ENCODE data around the gene WNT4. TPM values are rescaled to one million over a fixed set of nuclear protein-coding genes. Genes with fewer than 3 reads are reported as not detected.

Gene WNT4
- total and polyA plus RNA-seq, 3 experiments from 2014 or later = 0.08 TPM; not detected in 2

- no peaks in the 10 kb centered on the region for H3K27me3 ChIP-seq (ENCODE audit: insufficient read depth, low read length, poor library complexity, severe bottlenecking)
- H3K36me3 Mint-ChIP-seq = no peaks in the 10 kb centered on the region
- no peak overlapping the region for H3K4me3 Mint-ChIP-seq
- ChIA-PET POLR2A (no interaction called here), CTCF (interaction anchor here (1.7 kb wide), 1 partner anchor 73 kb away, joined by 3 read pairs; no protein-coding TSS in a partner anchor)
- no peak overlapping the region for H3K27ac ChIP-seq (ENCODE audit: low read depth, low read length)
- no peaks in the 10 kb centered on the region for H3K9me3 ChIP-seq (ENCODE audit: low read length)
- H3K9me3 Mint-ChIP-seq = no peaks in the 10 kb centered on the region
- H3K27me3 Mint-ChIP-seq = peaks cover 6 to 8% of the 10 kb centered on the region in 2 donors
- H3K4me1 ChIP-seq (ENCODE audit: insufficient read depth, low read length) = no peaks in the 10 kb centered on the region
- no peak for DNase-seq
- H3K4me3 ChIP-seq (ENCODE audit: low read length) = no peak overlapping the region
- no peak overlapping the region for H3K27ac Mint-ChIP-seq
- no peaks in the 10 kb centered on the region for H3K4me1 Mint-ChIP-seq
- H3K36me3 ChIP-seq (ENCODE audit: insufficient read depth, low read length) = no peaks in the 10 kb centered on the region
Observed at GRCh38 chr1:22131062-22131461, 11.8 kb downstream of the WNT4 start.

- Histone ChIP-seq H3K27me3 (ENCODE audit: insufficient read depth, low read length, poor library complexity, severe bottlenecking) (no peaks in the 10 kb centered on the region), H3K4me3 (ENCODE audit: low read length) (no peak overlapping the region), H3K27ac (ENCODE audit: low read depth, low read length) (no peak overlapping the region), H3K36me3 (ENCODE audit: insufficient read depth, low read length) (no peaks in the 10 kb centered on the region), H3K4me1 (ENCODE audit: insufficient read depth, low read length) (no peaks in the 10 kb centered on the region), H3K9me3 (ENCODE audit: low read length) (no peaks in the 10 kb centered on the region)
- Mint-ChIP-seq H3K27ac (peak overlapping the region in 1 of 8 donors; percentile 9), H3K4me3 (no peak overlapping the region), H3K36me3 (no peaks in the 10 kb centered on the region), H3K9me3 (no peaks in the 10 kb centered on the region), H3K4me1 (no peaks in the 10 kb centered on the region), H3K27me3 (peaks cover under 1 to 1% of the 10 kb centered on the region in 2 donors)
- ChIA-PET POLR2A (no interaction called here), CTCF (interaction anchor here (1.3 kb wide), 1 partner anchor 11 kb away, joined by 3 read pairs; no protein-coding TSS in a partner anchor)
- no peak for DNase-seq
Observed at GRCh38 chr1:22129501-22130117, 13.3 kb downstream of the WNT4 start.

- H3K27ac Mint-ChIP-seq = no peak overlapping the region
- POLR2A ChIA-PET = no interaction called here
- no peaks in the 10 kb centered on the region for H3K9me3 Mint-ChIP-seq
- H3K27me3 Mint-ChIP-seq = no peaks in the 10 kb centered on the region
- Histone ChIP-seq H3K27me3 (ENCODE audit: insufficient read depth, low read length, poor library complexity, severe bottlenecking) (no peaks in the 10 kb centered on the region), H3K4me1 (ENCODE audit: insufficient read depth, low read length) (no peaks in the 10 kb centered on the region), H3K36me3 (ENCODE audit: insufficient read depth, low read length) (no peaks in the 10 kb centered on the region), H3K27ac (ENCODE audit: low read depth, low read length) (no peak overlapping the region), H3K4me3 (ENCODE audit: low read length) (no peak overlapping the region), H3K9me3 (ENCODE audit: low read length) (no peaks in the 10 kb centered on the region)
- H3K4me1 Mint-ChIP-seq = no peaks in the 10 kb centered on the region
- no peak overlapping the region for H3K4me3 Mint-ChIP-seq
- H3K36me3 Mint-ChIP-seq = no peaks in the 10 kb centered on the region
- CTCF ChIA-PET = interaction anchor here (0.9 kb wide), 1 partner anchor 23 kb away, joined by 3 read pairs; no protein-coding TSS in a partner anchor
- no peak for DNase-seq
Observed at GRCh38 chr1:22128392-22128791, 14.5 kb downstream of the WNT4 start.

- H3K9me3 Mint-ChIP-seq = no peaks in the 10 kb centered on the region
- Histone ChIP-seq H3K27ac (ENCODE audit: low read depth, low read length) (no peak overlapping the region), H3K4me1 (ENCODE audit: insufficient read depth, low read length) (no peaks in the 10 kb centered on the region), H3K36me3 (ENCODE audit: insufficient read depth, low read length) (no peaks in the 10 kb centered on the region), H3K27me3 (ENCODE audit: insufficient read depth, low read length, poor library complexity, severe bottlenecking) (no peaks in the 10 kb centered on the region), H3K4me3 (ENCODE audit: low read length) (no peak overlapping the region), H3K9me3 (ENCODE audit: low read length) (no peaks in the 10 kb centered on the region)
- H3K4me3 Mint-ChIP-seq = no peak overlapping the region
- ChIA-PET CTCF (interaction anchor here (0.9 kb wide), 1 partner anchor 22 kb away, joined by 3 read pairs; no protein-coding TSS in a partner anchor), POLR2A (no interaction called here)
- H3K27me3 Mint-ChIP-seq = no peaks in the 10 kb centered on the region
- peak overlapping the region in 2 of 8 donors; percentile 18 to 26 for H3K27ac Mint-ChIP-seq
- no peak for DNase-seq
- H3K4me1 Mint-ChIP-seq = no peaks in the 10 kb centered on the region
- no peaks in the 10 kb centered on the region for H3K36me3 Mint-ChIP-seq
Observed at GRCh38 chr1:22127731-22128130, 15.2 kb downstream of the WNT4 start.

- H3K9me3 ChIP-seq (ENCODE audit: low read length) = no peaks in the 10 kb centered on the region
- no peaks in the 10 kb centered on the region for H3K27me3 ChIP-seq (ENCODE audit: insufficient read depth, low read length, poor library complexity, severe bottlenecking)
- no peaks in the 10 kb centered on the region for H3K4me1 ChIP-seq (ENCODE audit: insufficient read depth, low read length)
- ChIA-PET CTCF (no interaction called here), POLR2A (no interaction called here)
- Mint-ChIP-seq H3K4me1 (no peaks in the 10 kb centered on the region), H3K4me3 (no peak overlapping the region), H3K27ac (no peak overlapping the region), H3K9me3 (no peaks in the 10 kb centered on the region), H3K36me3 (no peaks in the 10 kb centered on the region), H3K27me3 (no peaks in the 10 kb centered on the region)
- no peak overlapping the region for H3K27ac ChIP-seq (ENCODE audit: low read depth, low read length)
- H3K36me3 ChIP-seq (ENCODE audit: insufficient read depth, low read length) = no peaks in the 10 kb centered on the region
- DNase-seq = no peak
- no peak overlapping the region for H3K4me3 ChIP-seq (ENCODE audit: low read length)
Observed at GRCh38 chr1:22127248-22127647, 15.6 kb downstream of the WNT4 start.

- ChIA-PET CTCF (no interaction called here), POLR2A (no interaction called here)
- Mint-ChIP-seq H3K4me1 (no peaks in the 10 kb centered on the region), H3K36me3 (no peaks in the 10 kb centered on the region), H3K27me3 (no peaks in the 10 kb centered on the region), H3K9me3 (no peaks in the 10 kb centered on the region), H3K27ac (peak overlapping the region in 1 of 8 donors; percentile 33), H3K4me3 (no peak overlapping the region)
- no peak for DNase-seq
- H3K4me3 ChIP-seq (ENCODE audit: low read length) = no peak overlapping the region
- no peaks in the 10 kb centered on the region for H3K9me3 ChIP-seq (ENCODE audit: low read length)
- no peak overlapping the region for H3K27ac ChIP-seq (ENCODE audit: low read depth, low read length)
- H3K36me3 ChIP-seq (ENCODE audit: insufficient read depth, low read length) = no peaks in the 10 kb centered on the region
- no peaks in the 10 kb centered on the region for H3K27me3 ChIP-seq (ENCODE audit: insufficient read depth, low read length, poor library complexity, severe bottlenecking)
- no peaks in the 10 kb centered on the region for H3K4me1 ChIP-seq (ENCODE audit: insufficient read depth, low read length)
Observed at GRCh38 chr1:22126531-22126930, 16.4 kb downstream of the WNT4 start.

- Mint-ChIP-seq H3K27ac (peak overlapping the region in 2 of 8 donors; percentile 39 to 60), H3K36me3 (peaks cover 0 to 10% (median 3%) of the 10 kb centered on the region in 3 donors), H3K27me3 (no peaks in the 10 kb centered on the region), H3K9me3 (no peaks in the 10 kb centered on the region), H3K4me1 (peaks cover 0 to 5% (median 3%) of the 10 kb centered on the region in 3 donors), H3K4me3 (no peak overlapping the region)
- no peaks in the 10 kb centered on the region for H3K36me3 ChIP-seq (ENCODE audit: insufficient read depth, low read length)
- no peaks in the 10 kb centered on the region for H3K27me3 ChIP-seq (ENCODE audit: insufficient read depth, low read length, poor library complexity, severe bottlenecking)
- ChIA-PET CTCF (no interaction called here), POLR2A (no interaction called here)
- H3K27ac ChIP-seq (ENCODE audit: low read depth, low read length) = no peak overlapping the region
- no peaks in the 10 kb centered on the region for H3K9me3 ChIP-seq (ENCODE audit: low read length)
- DNase-seq = peak in 1 of 5 donors; percentile 35
- H3K4me3 ChIP-seq (ENCODE audit: low read length) = no peak overlapping the region
- H3K4me1 ChIP-seq (ENCODE audit: insufficient read depth, low read length) = no peaks in the 10 kb centered on the region
Observed at GRCh38 chr1:22124592-22125229, 18.2 kb downstream of the WNT4 start.

- Mint-ChIP-seq H3K27ac (peak overlapping the region in 3 of 8 donors; percentile 39 to 73 (median 70)), H3K9me3 (no peaks in the 10 kb centered on the region), H3K27me3 (no peaks in the 10 kb centered on the region), H3K36me3 (peaks cover 0 to 16% (median 7%) of the 10 kb centered on the region in 3 donors), H3K4me1 (peaks cover under 1 to 8% (median 3%) of the 10 kb centered on the region in 3 donors), H3K4me3 (no peak overlapping the region)
- H3K9me3 ChIP-seq (ENCODE audit: low read length) = no peaks in the 10 kb centered on the region
- no peak for DNase-seq
- ChIA-PET POLR2A (no interaction called here), CTCF (no interaction called here)
- no peaks in the 10 kb centered on the region for H3K4me1 ChIP-seq (ENCODE audit: insufficient read depth, low read length)
- no peaks in the 10 kb centered on the region for H3K36me3 ChIP-seq (ENCODE audit: insufficient read depth, low read length)
- H3K27ac ChIP-seq (ENCODE audit: low read depth, low read length) = no peak overlapping the region
- no peak overlapping the region for H3K4me3 ChIP-seq (ENCODE audit: low read length)
- H3K27me3 ChIP-seq (ENCODE audit: insufficient read depth, low read length, poor library complexity, severe bottlenecking) = no peaks in the 10 kb centered on the region
Observed at GRCh38 chr1:22123901-22124404, 18.9 kb downstream of the WNT4 start.
